HG03521 (cell line): ENCODE measurements around the gene KLHL42.

Source experiments
- ATAC-seq: cut with Tn5 transposase; IDR thresholded peaks from one replicate; pipeline ENCODE4 v1.9.1; 2021; ENCODE audit warnings: mild to moderate bottlenecking, moderate library complexity; ENCODE audit not compliant: unreplicated experiment

Gene KLHL42

GRCh38 chr12:27852117-27852516 lies 72.1 kb downstream of the KLHL42 start:
- no peak for ATAC-seq
